HL-60 (cell line): ENCODE data around the gene CNDP2.
"Not testable (repeated sequence)": the region's sequence is repeated elsewhere in the genome, so short reads cannot be mapped to it uniquely, and the experiment has no call there.

Experiments used
- DNase-seq, 2 experiments: peaks; one replicate each; pipeline ENCODE4 v3.0.0-alpha.2; 2010 to 2020; ENCODE audit warnings: low read depth in 1 of 2, low spot score in 1 of 2
- H3K27ac ChIP-seq: fragments of 250-450 bp; sonication (Bioruptor Pico); replicated peaks from 2 replicates; pipeline ENCODE4 v1.5.1; 2020; ENCODE audit warnings: mild to moderate bottlenecking, moderate library complexity
- H3K27me3 ChIP-seq: fragments of 250-450 bp; sonication (Bioruptor Pico); 2 replicates; pipeline ENCODE4 v1.5.1; 2021; ENCODE audit warnings: mild to moderate bottlenecking, moderate library complexity; ENCODE audit not compliant: insufficient read depth, poor library complexity, severe bottlenecking
- H3K4me3 ChIP-seq: replicated peaks from 2 replicates; pipeline ENCODE4 v1.5.1; 2011; ENCODE audit warnings: mild to moderate bottlenecking, control low read depth, low read length; ENCODE audit not compliant: insufficient read depth
- GABPA ChIP-seq: IDR thresholded peaks from 2 replicates; pipeline ENCODE4 v1.6.1; 2012; ENCODE audit warnings: low read depth
- POLR2AphosphoS5 ChIP-seq: IDR thresholded peaks from 2 replicates; pipeline ENCODE4 v1.6.1; 2012; ENCODE audit warnings: low read depth
- SPI1 ChIP-seq: IDR thresholded peaks from 2 replicates; pipeline ENCODE4 v1.6.1; 2012; ENCODE audit warnings: low read depth, mild to moderate bottlenecking, borderline replicate concordance
- TF ChIP-seq, protein P1 (sequence below): IDR thresholded peaks from one replicate; pipeline ENCODE4 v1.5.1; 2011; ENCODE audit warnings: low read length, control low read depth, inconsistent platforms; ENCODE audit not compliant: insufficient read depth
- TF ChIP-seq, protein P2 (sequence below): IDR thresholded peaks from 2 replicates; pipeline ENCODE4 v1.6.1; 2012; ENCODE audit warnings: low read depth; ENCODE audit not compliant: insufficient replicate concordance

The CNDP2 gene

DNA sequence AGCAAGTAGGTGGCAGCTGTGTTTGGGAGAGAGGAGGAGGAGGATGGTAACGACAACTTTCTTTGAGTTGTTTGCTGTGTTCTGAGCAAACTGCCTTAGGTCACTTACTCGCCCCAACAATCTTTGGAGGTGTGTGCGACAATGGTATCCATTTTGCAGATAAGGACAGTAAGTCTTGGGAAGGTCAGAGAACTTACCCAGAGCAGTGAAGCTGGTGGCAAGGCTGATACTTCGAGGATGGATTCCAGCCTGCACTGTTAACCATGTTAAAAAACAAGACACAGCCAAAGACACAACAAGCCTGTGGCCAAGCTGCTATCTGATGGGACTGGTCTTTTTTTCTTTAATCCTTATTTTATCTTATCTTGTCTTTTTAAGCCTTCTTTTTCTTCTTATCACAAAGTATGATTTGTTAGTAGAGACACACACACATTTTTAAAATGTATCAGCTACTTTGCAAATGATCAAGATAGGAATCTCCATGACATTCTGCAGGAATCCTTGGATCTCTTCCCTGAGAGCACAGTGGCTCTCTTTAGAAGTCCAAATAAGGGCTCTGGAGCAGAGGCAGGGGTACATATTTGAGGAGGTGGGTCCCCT lies 66.1 kb downstream of the CNDP2 start:
- Histone ChIP-seq H3K4me3 (no peak overlapping the region), H3K27me3 (peaks cover 3% of the 10 kb centered on the region), H3K27ac (no peak overlapping the region)
- TF ChIP-seq, protein P1, sequence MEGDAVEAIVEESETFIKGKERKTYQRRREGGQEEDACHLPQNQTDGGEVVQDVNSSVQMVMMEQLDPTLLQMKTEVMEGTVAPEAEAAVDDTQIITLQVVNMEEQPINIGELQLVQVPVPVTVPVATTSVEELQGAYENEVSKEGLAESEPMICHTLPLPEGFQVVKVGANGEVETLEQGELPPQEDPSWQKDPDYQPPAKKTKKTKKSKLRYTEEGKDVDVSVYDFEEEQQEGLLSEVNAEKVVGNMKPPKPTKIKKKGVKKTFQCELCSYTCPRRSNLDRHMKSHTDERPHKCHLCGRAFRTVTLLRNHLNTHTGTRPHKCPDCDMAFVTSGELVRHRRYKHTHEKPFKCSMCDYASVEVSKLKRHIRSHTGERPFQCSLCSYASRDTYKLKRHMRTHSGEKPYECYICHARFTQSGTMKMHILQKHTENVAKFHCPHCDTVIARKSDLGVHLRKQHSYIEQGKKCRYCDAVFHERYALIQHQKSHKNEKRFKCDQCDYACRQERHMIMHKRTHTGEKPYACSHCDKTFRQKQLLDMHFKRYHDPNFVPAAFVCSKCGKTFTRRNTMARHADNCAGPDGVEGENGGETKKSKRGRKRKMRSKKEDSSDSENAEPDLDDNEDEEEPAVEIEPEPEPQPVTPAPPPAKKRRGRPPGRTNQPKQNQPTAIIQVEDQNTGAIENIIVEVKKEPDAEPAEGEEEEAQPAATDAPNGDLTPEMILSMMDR, result no peak
- TF ChIP-seq POLR2AphosphoS5 (no peak), SPI1 (no peak), GABPA (no peak)
- TF ChIP-seq, protein P2, sequence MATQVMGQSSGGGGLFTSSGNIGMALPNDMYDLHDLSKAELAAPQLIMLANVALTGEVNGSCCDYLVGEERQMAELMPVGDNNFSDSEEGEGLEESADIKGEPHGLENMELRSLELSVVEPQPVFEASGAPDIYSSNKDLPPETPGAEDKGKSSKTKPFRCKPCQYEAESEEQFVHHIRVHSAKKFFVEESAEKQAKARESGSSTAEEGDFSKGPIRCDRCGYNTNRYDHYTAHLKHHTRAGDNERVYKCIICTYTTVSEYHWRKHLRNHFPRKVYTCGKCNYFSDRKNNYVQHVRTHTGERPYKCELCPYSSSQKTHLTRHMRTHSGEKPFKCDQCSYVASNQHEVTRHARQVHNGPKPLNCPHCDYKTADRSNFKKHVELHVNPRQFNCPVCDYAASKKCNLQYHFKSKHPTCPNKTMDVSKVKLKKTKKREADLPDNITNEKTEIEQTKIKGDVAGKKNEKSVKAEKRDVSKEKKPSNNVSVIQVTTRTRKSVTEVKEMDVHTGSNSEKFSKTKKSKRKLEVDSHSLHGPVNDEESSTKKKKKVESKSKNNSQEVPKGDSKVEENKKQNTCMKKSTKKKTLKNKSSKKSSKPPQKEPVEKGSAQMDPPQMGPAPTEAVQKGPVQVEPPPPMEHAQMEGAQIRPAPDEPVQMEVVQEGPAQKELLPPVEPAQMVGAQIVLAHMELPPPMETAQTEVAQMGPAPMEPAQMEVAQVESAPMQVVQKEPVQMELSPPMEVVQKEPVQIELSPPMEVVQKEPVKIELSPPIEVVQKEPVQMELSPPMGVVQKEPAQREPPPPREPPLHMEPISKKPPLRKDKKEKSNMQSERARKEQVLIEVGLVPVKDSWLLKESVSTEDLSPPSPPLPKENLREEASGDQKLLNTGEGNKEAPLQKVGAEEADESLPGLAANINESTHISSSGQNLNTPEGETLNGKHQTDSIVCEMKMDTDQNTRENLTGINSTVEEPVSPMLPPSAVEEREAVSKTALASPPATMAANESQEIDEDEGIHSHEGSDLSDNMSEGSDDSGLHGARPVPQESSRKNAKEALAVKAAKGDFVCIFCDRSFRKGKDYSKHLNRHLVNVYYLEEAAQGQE, result no peak
- no peak for DNase-seq

DNA sequence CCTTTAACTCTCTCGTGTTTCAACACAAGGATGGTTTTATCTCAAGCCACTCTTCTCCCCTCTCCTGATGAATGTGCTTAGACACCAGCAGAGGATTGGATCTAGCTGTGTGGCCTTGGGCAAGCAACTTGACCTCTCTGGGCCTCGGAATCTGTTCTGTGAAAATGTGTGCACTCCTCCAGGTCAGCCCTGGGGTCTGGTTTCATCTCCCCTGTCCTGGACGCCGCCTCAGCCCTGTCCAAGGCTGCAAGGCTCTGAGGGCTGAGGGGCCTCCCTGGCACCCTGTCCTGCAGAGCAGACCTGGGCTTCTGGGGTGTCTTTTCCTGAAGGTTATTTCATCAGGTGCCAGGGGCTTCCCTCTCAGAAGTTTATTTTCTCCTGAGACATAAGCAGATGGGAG lies 66.6 kb downstream of the CNDP2 start:
- DNase-seq, result no peak
- Histone ChIP-seq H3K27ac (no peak overlapping the region), H3K4me3 (no peak overlapping the region), H3K27me3 (peaks cover 2% of the 10 kb centered on the region)
- TF ChIP-seq, protein P1, result no peak
- TF ChIP-seq POLR2AphosphoS5 (no peak), GABPA (no peak), SPI1 (no peak)
- TF ChIP-seq, protein P2, result no peak

DNA sequence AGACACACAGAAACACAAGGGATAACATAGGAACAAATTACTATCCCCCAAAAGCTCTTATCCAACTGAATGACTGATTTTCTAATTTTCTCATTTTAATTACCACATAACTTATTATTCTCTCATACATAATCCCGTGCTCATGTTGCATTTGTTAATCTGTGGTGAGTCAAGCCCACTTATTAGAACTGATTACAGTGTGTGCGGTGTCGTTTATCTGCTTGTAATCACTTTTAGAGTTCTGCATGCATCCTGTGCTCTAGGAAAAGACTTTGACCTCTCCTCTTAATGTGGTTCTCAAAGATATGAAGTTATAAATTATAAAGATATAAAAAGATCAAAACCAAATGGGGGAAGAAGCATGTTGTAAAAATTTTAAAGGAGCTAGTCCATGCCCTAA lies 67.8 kb downstream of the CNDP2 start:
- H3K4me3 ChIP-seq, result no peak overlapping the region
- H3K27ac ChIP-seq, result no peak overlapping the region
- H3K27me3 ChIP-seq, result no peaks in the 10 kb centered on the region
- no peak for DNase-seq
- TF ChIP-seq, protein P2, result no peak
- no peak for TF ChIP-seq GABPA

DNA sequence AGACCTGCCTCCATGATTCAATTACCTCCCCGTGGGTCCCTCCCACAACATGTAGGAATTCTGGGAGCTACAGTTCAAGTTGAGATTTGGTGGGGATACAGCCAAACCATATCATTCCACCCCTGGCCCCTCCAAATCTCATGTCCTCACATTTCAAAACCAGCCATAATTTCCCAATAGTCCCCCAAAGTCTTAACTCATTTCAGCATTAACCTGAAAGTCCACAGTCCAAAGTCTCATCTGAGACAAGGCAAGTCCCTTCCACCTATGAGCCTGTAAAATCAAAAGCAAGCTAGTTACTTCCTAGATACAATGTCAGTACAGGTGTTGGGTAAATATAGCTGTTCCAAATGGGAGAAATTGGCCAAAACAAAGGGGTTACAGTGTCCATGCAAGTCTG lies 69.0 kb downstream of the CNDP2 start:
- not testable (repeated sequence) for H3K27me3 ChIP-seq, DNase-seq, H3K27ac ChIP-seq, H3K4me3 ChIP-seq

DNA sequence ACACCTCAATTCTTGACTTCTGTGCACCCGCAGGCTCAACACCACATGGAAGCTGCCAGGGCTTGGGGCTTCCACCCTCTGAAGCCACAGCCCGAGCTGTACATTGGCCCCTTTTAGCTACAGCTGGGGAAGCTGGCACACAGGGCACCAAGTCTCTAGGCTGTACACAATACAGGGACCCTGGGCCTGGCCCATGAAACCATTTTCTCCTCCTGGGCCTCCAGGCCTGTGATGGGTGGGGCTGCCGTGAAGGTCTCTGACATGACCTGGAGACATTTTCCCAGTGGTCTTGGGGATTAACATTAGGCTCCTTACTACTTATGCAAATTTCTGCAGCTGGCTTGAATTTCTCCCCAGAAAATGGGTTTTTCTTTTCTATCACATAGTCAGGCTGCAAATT lies 69.8 kb downstream of the CNDP2 start:
- H3K4me3 ChIP-seq, DNase-seq, H3K27me3 ChIP-seq, H3K27ac ChIP-seq: not testable (repeated sequence)
